GM12873 (cell line): ENCODE data around the gene LRFN2.

ENCODE experiments used
- TF ChIP-seq, protein P1 (sequence below): IDR thresholded peaks from 2 replicates; pipeline ENCODE4 v1.5.1; 2012; ENCODE audit warnings: low read depth, mild to moderate bottlenecking, moderate library complexity, low read length, control low read depth; ENCODE audit not compliant: insufficient read depth; ENCODE audit errors: missing control alignments

The LRFN2 gene

GRCh38 chr6:40559056-40559455 lies 28.1 kb downstream of the LRFN2 start:
- TF ChIP-seq, protein P1, sequence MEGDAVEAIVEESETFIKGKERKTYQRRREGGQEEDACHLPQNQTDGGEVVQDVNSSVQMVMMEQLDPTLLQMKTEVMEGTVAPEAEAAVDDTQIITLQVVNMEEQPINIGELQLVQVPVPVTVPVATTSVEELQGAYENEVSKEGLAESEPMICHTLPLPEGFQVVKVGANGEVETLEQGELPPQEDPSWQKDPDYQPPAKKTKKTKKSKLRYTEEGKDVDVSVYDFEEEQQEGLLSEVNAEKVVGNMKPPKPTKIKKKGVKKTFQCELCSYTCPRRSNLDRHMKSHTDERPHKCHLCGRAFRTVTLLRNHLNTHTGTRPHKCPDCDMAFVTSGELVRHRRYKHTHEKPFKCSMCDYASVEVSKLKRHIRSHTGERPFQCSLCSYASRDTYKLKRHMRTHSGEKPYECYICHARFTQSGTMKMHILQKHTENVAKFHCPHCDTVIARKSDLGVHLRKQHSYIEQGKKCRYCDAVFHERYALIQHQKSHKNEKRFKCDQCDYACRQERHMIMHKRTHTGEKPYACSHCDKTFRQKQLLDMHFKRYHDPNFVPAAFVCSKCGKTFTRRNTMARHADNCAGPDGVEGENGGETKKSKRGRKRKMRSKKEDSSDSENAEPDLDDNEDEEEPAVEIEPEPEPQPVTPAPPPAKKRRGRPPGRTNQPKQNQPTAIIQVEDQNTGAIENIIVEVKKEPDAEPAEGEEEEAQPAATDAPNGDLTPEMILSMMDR: no peak

GRCh38 chr6:40558102-40558501 lies 29.1 kb downstream of the LRFN2 start:
- TF ChIP-seq, protein P1: no peak

DNA sequence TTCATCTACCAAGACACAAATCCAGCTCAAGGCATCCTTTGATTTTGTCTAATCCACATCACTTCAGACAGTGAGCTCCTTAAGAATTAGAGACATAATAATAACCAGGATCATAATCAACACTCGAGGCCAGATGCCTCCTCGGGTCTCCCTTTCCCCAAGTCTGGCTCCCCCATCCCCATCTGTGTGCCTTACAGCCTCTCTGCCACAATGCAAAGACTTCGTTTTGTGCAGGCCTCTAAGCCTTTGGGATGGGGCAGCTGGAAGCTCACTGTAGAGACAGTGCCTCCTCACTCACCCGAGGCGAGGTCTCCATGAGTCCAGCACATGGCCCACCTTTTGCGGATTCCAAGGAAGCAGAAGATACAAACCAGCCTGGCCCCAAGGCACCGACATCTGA lies 30.3 kb downstream of the LRFN2 start:
- TF ChIP-seq, protein P1: no peak

DNA sequence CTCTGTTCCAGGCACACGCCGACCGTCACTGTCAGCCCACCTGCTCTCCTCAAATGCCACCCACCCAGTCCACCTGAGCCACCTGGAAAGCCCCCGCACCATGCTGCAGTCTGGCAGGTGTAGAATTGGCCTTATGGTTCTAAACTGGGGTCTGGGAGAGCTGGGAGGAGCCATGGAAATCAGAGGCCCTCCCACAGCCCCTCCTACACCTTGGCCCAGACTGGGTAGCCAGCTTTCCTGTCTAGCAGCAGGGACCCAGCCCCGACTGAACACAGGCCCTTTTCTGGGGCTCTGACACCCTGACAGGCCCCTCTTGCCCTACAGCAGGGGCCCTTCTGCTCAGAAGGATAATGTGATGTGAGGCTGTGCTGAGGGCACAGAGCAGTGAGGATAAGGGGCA lies 31.1 kb downstream of the LRFN2 start:
- TF ChIP-seq, protein P1: no peak

GRCh38 chr6:40555092-40555491 lies 32.1 kb downstream of the LRFN2 start:
- TF ChIP-seq, protein P1: no peak

DNA sequence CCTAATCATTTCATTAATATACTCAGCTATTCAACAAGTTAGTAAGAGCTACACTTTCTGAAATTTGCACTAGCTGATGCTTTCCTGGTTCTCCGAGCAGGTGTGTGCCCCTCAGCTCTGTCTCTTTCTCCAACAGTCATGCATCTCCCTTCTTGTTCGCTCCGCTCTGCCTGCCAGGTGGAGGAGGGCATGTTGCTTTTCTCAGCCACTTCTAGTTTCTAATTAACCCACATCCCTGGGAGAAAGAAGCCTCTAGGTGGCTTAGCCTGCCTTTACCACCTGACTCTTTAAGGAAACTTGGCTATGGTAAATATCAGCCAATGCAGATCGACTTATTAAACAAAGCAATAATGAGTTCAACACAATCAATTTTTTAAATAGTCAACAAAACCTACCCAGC lies 34.2 kb downstream of the LRFN2 start:
- TF ChIP-seq, protein P1: no peak

- TF ChIP-seq, protein P1: no peak
These were observed 35.1 kb downstream of the LRFN2 start for GRCh38 chr6:40551966-40552505.
